HCT116 (cell line): ENCODE measurements around the gene CTIF. TPM values are rescaled to one million over a fixed set of nuclear protein-coding genes. Genes with fewer than 3 reads are reported as not detected.

ENCODE experiments used
- ATAC-seq: fragments of 200-7000 bp; cut with Tn5 transposase; 2 replicates; pipeline ENCODE4 v1.9.1; 2020; ENCODE audit warnings: mild to moderate bottlenecking, moderate library complexity
- BruUV-seq: library from RNA; stranded (reverse); fragments of 400-500 nt; replicated peaks from 2 replicates; lab custom pipeline; 2021; lab: Mats Ljungman, UMichigan
- CTCF ChIA-PET: fragments of 300-600 bp; sonication (Branson Sonifier 250); formaldehyde crosslinking; loops from one replicate; lab custom pipeline; 2021; ENCODE audit warnings: antibody characterized with exemption; lab: Charles Lee
- POLR2A ChIA-PET: fragments of 300-600, 350-600 bp; sonication (Branson Sonifier 250); formaldehyde crosslinking; loops from one replicate; lab custom pipeline; 2021; ENCODE audit warnings: antibody characterized with exemption; lab: Charles Lee
- RAD21 ChIA-PET, 2 experiments: fragments of 300-600 bp; sonication (Branson Sonifier 250); formaldehyde crosslinking; loops; one replicate each; lab custom pipeline; 2023; ENCODE audit warnings: low total read pairs in 2 of 2; ENCODE audit not compliant: uncharacterized antibody in 2 of 2, unreplicated experiment in 2 of 2, low non-redundant PET in 1 of 2; lab: Charles Lee
- DNase-seq: peaks from one replicate; pipeline ENCODE4 v3.0.0-alpha.2; 2010; ENCODE audit warnings: low read depth, low spot score
- H2AFZ ChIP-seq: fragments of 200-600 bp; shearing (Covaris generic), sonication (generic); 2 replicates; pipeline ENCODE4 v1.6.1; 2017; ENCODE audit warnings: low read depth, mixed run types, mixed read lengths, antibody characterized with exemption, low read length; ENCODE audit not compliant: poor library complexity, severe bottlenecking
- H3K27ac ChIP-seq: 2 replicates; pipeline ENCODE4 v1.5.1; 2012; ENCODE audit warnings: low read depth, low read length
- H3K27me3 ChIP-seq: fragments of 200-600 bp; sonication (generic); 2 replicates; pipeline ENCODE4 v1.6.1; 2016; ENCODE audit warnings: mixed run types, low read length, mixed read lengths; ENCODE audit not compliant: insufficient read depth
- H3K36me3 ChIP-seq, 2 experiments: fragments of 200-500 bp in 1 of 2; fragments of 200-600 bp in 1 of 2; sonication (Bioruptor generic) in 1 of 2; sonication (generic) in 1 of 2; 2 replicates each; pipeline versions ENCODE4 v1.5.1 to v1.6.1; 2014 to 2016; ENCODE audit warnings: low read length in 2 of 2, inconsistent platforms in 1 of 2, mixed read lengths in 1 of 2, mixed run types in 1 of 2; ENCODE audit not compliant: insufficient read depth in 2 of 2, control insufficient read depth in 1 of 2
- H3K4me1 ChIP-seq, 2 experiments: fragments of 200-600 bp in 1 of 2; sonication (generic) in 1 of 2; 2 replicates each; pipeline versions ENCODE4 v1.5.1 to v1.6.1; 2012 to 2017; ENCODE audit warnings: low read length in 2 of 2, inconsistent platforms in 1 of 2, mild to moderate bottlenecking in 1 of 2, mixed read lengths in 1 of 2, mixed run types in 1 of 2, moderate library complexity in 1 of 2; ENCODE audit not compliant: insufficient read depth in 2 of 2, control insufficient read depth in 1 of 2
- H3K4me2 ChIP-seq: fragments of 200-600 bp; sonication (generic); 2 replicates; pipeline ENCODE4 v1.6.1; 2017; ENCODE audit warnings: mixed run types, low read length, mixed read lengths
- H3K4me3 ChIP-seq, 2 experiments: fragments of 200-600 bp in 1 of 2; sonication (generic) in 1 of 2; replicated peaks in 1 of 2; 2 replicates each; pipeline ENCODE4 v1.5.1; 2011 to 2016; ENCODE audit warnings: low read length in 2 of 2, control low read depth in 1 of 2, low read depth in 1 of 2, mild to moderate bottlenecking in 1 of 2, mixed read lengths in 1 of 2, mixed run types in 1 of 2
- H3K79me2 ChIP-seq: fragments of 200-600 bp; sonication (generic); 2 replicates; pipeline ENCODE4 v1.6.1; 2017; ENCODE audit warnings: mild to moderate bottlenecking, mixed run types, low read length, moderate library complexity, mixed read lengths; ENCODE audit not compliant: insufficient read depth
- H3K9ac ChIP-seq: fragments of 200-600 bp; sonication (generic); 2 replicates; pipeline ENCODE4 v1.6.1; 2016; ENCODE audit warnings: low read length, mixed read lengths
- H3K9me2 ChIP-seq: fragments of 200-600 bp; sonication (generic), shearing (Covaris generic); 2 replicates; pipeline ENCODE4 v1.6.1; 2017; ENCODE audit warnings: mixed run types, mild to moderate bottlenecking, moderate library complexity; ENCODE audit not compliant: insufficient read depth
- H3K9me3 ChIP-seq, 2 experiments: fragments of 200-500 bp in 1 of 2; fragments of 200-600 bp in 1 of 2; sonication (Bioruptor generic) in 1 of 2; sonication (generic) in 1 of 2; 2 replicates each; pipeline ENCODE4 v1.6.1; 2014 to 2017; ENCODE audit warnings: low read length in 2 of 2, mixed read lengths in 2 of 2, inconsistent platforms in 1 of 2, low read depth in 1 of 2, mild to moderate bottlenecking in 1 of 2, mixed run types in 1 of 2, moderate library complexity in 1 of 2; ENCODE audit not compliant: control insufficient read depth in 1 of 2, insufficient read depth in 1 of 2
- H4K20me1 ChIP-seq: fragments of 200-600 bp; sonication (generic), shearing (Covaris generic); 2 replicates; pipeline ENCODE4 v1.6.1; 2017; ENCODE audit warnings: mixed run types, mild to moderate bottlenecking, moderate library complexity; ENCODE audit not compliant: insufficient read depth
- CBX3 ChIP-seq: IDR thresholded peaks from 2 replicates; pipeline ENCODE4 v1.6.1; 2012; ENCODE audit warnings: low read depth
- CEBPB ChIP-seq: IDR thresholded peaks from 2 replicates; pipeline ENCODE4 v1.6.1; 2012; ENCODE audit warnings: low read depth
- CTCF ChIP-seq, 3 experiments: fragments of 200-600 bp in 1 of 3; sonication (generic) in 1 of 3; IDR thresholded peaks in 2 of 3; conservative IDR thresholded peaks in 1 of 3; 2 replicates each; pipeline ENCODE4 v1.5.1; 2012 to 2017; ENCODE audit warnings: low read depth in 2 of 3, low read length in 2 of 3, antibody characterized with exemption in 1 of 3, borderline replicate concordance in 1 of 3, control low read depth in 1 of 3, mild to moderate bottlenecking in 1 of 3, mixed read lengths in 1 of 3, mixed run types in 1 of 3, moderate library complexity in 1 of 3; ENCODE audit not compliant: insufficient read depth in 1 of 3
- EGR1 ChIP-seq: IDR thresholded peaks from 2 replicates; pipeline ENCODE4 v1.6.1; 2012; ENCODE audit warnings: low read depth
- ELF1 ChIP-seq: IDR thresholded peaks from 2 replicates; pipeline ENCODE4 v1.6.1; 2012; ENCODE audit warnings: low read depth, borderline replicate concordance
- EZH2 ChIP-seq: fragments of 200-600 bp; sonication (generic); IDR thresholded peaks from 2 replicates; pipeline ENCODE4 v1.6.1; 2017; ENCODE audit warnings: antibody characterized with exemption, mixed run types
- EZH2phosphoT487 ChIP-seq: fragments of 200-600 bp; IDR thresholded peaks from 2 replicates; pipeline ENCODE4 v1.6.1; 2018; ENCODE audit warnings: antibody characterized with exemption, borderline replicate concordance
- FOSL1 ChIP-seq: IDR thresholded peaks from 2 replicates; pipeline ENCODE4 v1.6.1; 2012; ENCODE audit warnings: low read depth
- JUND ChIP-seq: IDR thresholded peaks from 2 replicates; pipeline ENCODE4 v1.6.1; 2012
- POLR2A ChIP-seq: IDR thresholded peaks from 2 replicates; pipeline ENCODE4 v1.7.0; 2011; ENCODE audit warnings: borderline replicate concordance; ENCODE audit not compliant: insufficient read depth, insufficient read length; ENCODE audit errors: extremely low read depth
- POLR2AphosphoS5 ChIP-seq: IDR thresholded peaks from 2 replicates; pipeline ENCODE4 v1.6.1; 2011; ENCODE audit warnings: mild to moderate bottlenecking, low read depth, low read length, moderate library complexity
- RAD21 ChIP-seq: IDR thresholded peaks from 2 replicates; pipeline ENCODE4 v1.6.1; 2012; ENCODE audit warnings: low read depth, mild to moderate bottlenecking
- REST ChIP-seq: IDR thresholded peaks from 2 replicates; pipeline ENCODE4 v1.6.1; 2012; ENCODE audit warnings: low read depth
- SIN3A ChIP-seq: IDR thresholded peaks from 2 replicates; pipeline ENCODE4 v1.6.1; 2012; ENCODE audit warnings: low read depth
- SP1 ChIP-seq: IDR thresholded peaks from 2 replicates; pipeline ENCODE4 v1.6.1; 2012; ENCODE audit warnings: low read depth
- TCF7L2 ChIP-seq: IDR thresholded peaks from 2 replicates; pipeline ENCODE4 v1.7.0; 2011; ENCODE audit warnings: borderline replicate concordance, inconsistent platforms; ENCODE audit not compliant: insufficient read depth, insufficient read length; ENCODE audit errors: extremely low read depth
- YY1 ChIP-seq: IDR thresholded peaks from 2 replicates; pipeline ENCODE4 v1.6.1; 2011; ENCODE audit warnings: low read length, low read depth, moderate library complexity, mild to moderate bottlenecking; ENCODE audit not compliant: insufficient replicate concordance; ENCODE audit errors: extremely low read depth
- ZBTB33 ChIP-seq: IDR thresholded peaks from 2 replicates; pipeline ENCODE4 v1.6.1; 2011; ENCODE audit warnings: mild to moderate bottlenecking, low read length, moderate library complexity; ENCODE audit not compliant: insufficient replicate concordance; ENCODE audit errors: extremely low read depth
- ZFX ChIP-seq: fragments of 450-650 bp; IDR thresholded peaks from 2 replicates; pipeline ENCODE4 v1.6.1; 2017
- ZNF274 ChIP-seq: fragments of 200-500 bp; sonication (Bioruptor generic); IDR thresholded peaks from 2 replicates; pipeline ENCODE4 v1.6.1; 2014; ENCODE audit warnings: mild to moderate bottlenecking, low read depth, low read length, inconsistent platforms
- intact Hi-C: fragments of 100-400 bp; cut with micrococcal nuclease; formaldehyde crosslinking; loops from 2 replicates; pipeline ENCODE4 v1.10.0; 2022
- total RNA-seq: library from RNA; stranded (reverse); gene quantifications from one replicate; pipeline ENCODE4 v1.2.1, GENCODE V29; 2021; ENCODE audit not compliant: unreplicated experiment
- TF ChIP-seq, protein P1 (sequence below): IDR thresholded peaks from 2 replicates; pipeline ENCODE4 v1.6.1; 2012
- TF ChIP-seq, protein P2 (sequence below): IDR thresholded peaks from 2 replicates; pipeline ENCODE4 v1.6.1; 2012

The CTIF gene
- total RNA-seq, 1 experiment from 2014 or later, result 19.7 TPM

GRCh38 chr18:48627216-48627615 lies 88.4 kb downstream of the CTIF start:
- H3K9me2 ChIP-seq, result no peaks in the 10 kb centered on the region
- H3K9ac ChIP-seq, result no peak overlapping the region
- ChIA-PET CTCF (no interaction called here), RAD21 (no interaction called here), POLR2A (no interaction called here)
- no peaks in the 10 kb centered on the region for H3K36me3 ChIP-seq
- H3K9me3 ChIP-seq, result no peaks in the 10 kb centered on the region
- no peak overlapping the region for H2AFZ ChIP-seq
- H3K79me2 ChIP-seq, result no peaks in the 10 kb centered on the region
- no TSS peak for BruUV-seq
- no peak overlapping the region for H3K4me3 ChIP-seq
- H3K27ac ChIP-seq, result no peak overlapping the region
- no peaks in the 10 kb centered on the region for H4K20me1 ChIP-seq
- DNase-seq, result peak; percentile 32
- no peaks in the 10 kb centered on the region for H3K27me3 ChIP-seq
- peak overlapping the region; percentile 29 for H3K4me2 ChIP-seq
- H3K4me1 ChIP-seq, result peaks cover 15 to 26% of the 10 kb centered on the region in 2 experiments
- intact Hi-C loops, result no loop called here
- peak; percentile 48 for ATAC-seq
- peak; percentile 58 for TF ChIP-seq FOSL1
- TF ChIP-seq, protein P1, sequence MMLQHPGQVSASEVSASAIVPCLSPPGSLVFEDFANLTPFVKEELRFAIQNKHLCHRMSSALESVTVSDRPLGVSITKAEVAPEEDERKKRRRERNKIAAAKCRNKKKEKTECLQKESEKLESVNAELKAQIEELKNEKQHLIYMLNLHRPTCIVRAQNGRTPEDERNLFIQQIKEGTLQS, result no peak
- TF ChIP-seq POLR2A, result no peak
- no peak for TF ChIP-seq EZH2
- TF ChIP-seq YY1, result no peak
- no peak for TF ChIP-seq REST
- TF ChIP-seq JUND, result peak; percentile 44
- TF ChIP-seq, protein P2, sequence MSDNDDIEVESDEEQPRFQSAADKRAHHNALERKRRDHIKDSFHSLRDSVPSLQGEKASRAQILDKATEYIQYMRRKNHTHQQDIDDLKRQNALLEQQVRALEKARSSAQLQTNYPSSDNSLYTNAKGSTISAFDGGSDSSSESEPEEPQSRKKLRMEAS, result peak; percentile 44; the same call in 1 of the 2 replicates
- TF ChIP-seq EGR1, result no peak
- 0 out of 2 replicates have a peak, but pooled peaks have one; percentile 13 for TF ChIP-seq SP1
- TF ChIP-seq ZNF274, result no peak
- TF ChIP-seq POLR2AphosphoS5, result no peak
- no peak for TF ChIP-seq EZH2phosphoT487
- no peak for TF ChIP-seq TCF7L2
- no peak for TF ChIP-seq ZFX
- no peak for TF ChIP-seq CBX3
- TF ChIP-seq ZBTB33, result no peak
- no peak for TF ChIP-seq RAD21
- no peak for TF ChIP-seq CEBPB
- TF ChIP-seq SIN3A, result no peak
- 0 out of 2 replicates have a peak, but pooled peaks have one; percentile 17 for TF ChIP-seq ELF1
- TF ChIP-seq CTCF (IDR thresholded peaks at IDR 0.05 in 2 of 3, conservative IDR thresholded peaks at IDR 0.05 in 1 of 3; ENCODE audit: borderline replicate concordance in 1 of 3, insufficient read depth in 1 of 3, low read depth in 2 of 3, low read length in 2 of 3), result no peak
